ENCODE results near the gene PCOLCE2.

DNA sequence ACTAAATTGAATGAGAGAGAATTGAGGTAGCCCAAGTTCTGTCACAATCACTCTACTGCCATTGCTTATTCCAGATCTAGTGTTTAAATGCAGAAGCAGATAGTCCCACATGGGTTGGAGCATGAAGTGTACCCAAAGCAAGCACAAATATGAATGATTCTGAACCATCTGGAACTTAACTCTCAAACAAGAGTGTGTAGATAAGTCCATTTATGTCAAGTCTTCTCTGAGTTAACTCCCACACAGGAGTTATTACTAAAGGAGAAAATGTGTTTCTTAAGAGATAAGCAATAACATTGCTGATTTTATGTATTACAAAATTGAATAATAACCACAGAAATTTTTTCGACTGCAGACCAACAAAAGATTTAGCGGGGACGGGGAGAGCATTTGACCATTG is 41.0 kb upstream of the PCOLCE2 start:
- TF ChIP-seq, protein P1, sequence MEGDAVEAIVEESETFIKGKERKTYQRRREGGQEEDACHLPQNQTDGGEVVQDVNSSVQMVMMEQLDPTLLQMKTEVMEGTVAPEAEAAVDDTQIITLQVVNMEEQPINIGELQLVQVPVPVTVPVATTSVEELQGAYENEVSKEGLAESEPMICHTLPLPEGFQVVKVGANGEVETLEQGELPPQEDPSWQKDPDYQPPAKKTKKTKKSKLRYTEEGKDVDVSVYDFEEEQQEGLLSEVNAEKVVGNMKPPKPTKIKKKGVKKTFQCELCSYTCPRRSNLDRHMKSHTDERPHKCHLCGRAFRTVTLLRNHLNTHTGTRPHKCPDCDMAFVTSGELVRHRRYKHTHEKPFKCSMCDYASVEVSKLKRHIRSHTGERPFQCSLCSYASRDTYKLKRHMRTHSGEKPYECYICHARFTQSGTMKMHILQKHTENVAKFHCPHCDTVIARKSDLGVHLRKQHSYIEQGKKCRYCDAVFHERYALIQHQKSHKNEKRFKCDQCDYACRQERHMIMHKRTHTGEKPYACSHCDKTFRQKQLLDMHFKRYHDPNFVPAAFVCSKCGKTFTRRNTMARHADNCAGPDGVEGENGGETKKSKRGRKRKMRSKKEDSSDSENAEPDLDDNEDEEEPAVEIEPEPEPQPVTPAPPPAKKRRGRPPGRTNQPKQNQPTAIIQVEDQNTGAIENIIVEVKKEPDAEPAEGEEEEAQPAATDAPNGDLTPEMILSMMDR (IDR thresholded peaks at IDR 0.05; ENCODE audit: low read depth, low read length, poor library complexity, severe bottlenecking), result no peak
- TF ChIP-seq EZH2phosphoT487 (IDR thresholded peaks at IDR 0.05; ENCODE audit: borderline replicate concordance, low read length), result no peak
